Body of pancreas (tissue), 4 donors: ENCODE data around the gene C1QTNF5.

Experiments used
- CTCF ChIP-seq, 7 experiments: fragments of 450-650 bp in 4 of 7; fragments of 200-600 bp in 3 of 7; sonication (generic) in 3 of 7; IDR thresholded peaks; one replicate each; pipeline ENCODE4 v1.5.1; 2016 to 2019; ENCODE audit warnings: antibody characterized with exemption in 7 of 7
- POLR2A ChIP-seq, 3 donors: fragments of 450-650 bp; IDR thresholded peaks; one replicate each; pipeline ENCODE4 v1.6.1; 2016; ENCODE audit warnings: antibody characterized with exemption in 3 of 3, mild to moderate bottlenecking in 2 of 3

GRCh38 chr11:119362741-119363080 is 22.0 kb upstream of the C1QTNF5 start:
- TF ChIP-seq CTCF (IDR thresholded peaks at IDR 0.05) (no peak), POLR2A (IDR thresholded peaks at IDR 0.05) (no peak)
